ENCODE data around the gene DCDC2. TPM values are rescaled to one million over a fixed set of nuclear protein-coding genes. Genes with fewer than 3 reads are reported as not detected.
"Not testable (repeated sequence)": the region's sequence is repeated elsewhere in the genome, so short reads cannot be mapped to it uniquely, and the experiment has no call there.

The DCDC2 gene
- total and polyA plus RNA-seq, 7 donors: 0.45 to 3.1 (median 0.74) TPM

DNA sequence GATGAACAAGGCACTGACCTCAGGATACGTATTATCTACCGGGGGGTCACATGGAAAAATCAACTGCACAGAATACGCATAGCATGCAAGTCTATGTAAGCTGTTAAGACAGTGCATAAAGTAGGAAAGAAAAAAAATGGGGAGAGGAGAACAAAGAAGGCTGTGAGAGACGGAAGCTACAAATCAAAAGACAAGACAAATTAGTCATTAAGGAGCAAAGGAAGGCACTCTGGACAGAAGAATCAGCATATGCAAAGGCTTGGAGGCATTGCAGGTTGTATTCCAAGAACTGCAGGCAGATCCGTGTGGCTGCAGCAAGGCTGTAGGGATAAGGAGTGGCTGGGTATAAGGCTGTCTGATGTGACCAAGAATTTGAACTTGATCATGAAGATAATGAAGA is 142.9 kb downstream of the DCDC2 start:
- Histone ChIP-seq H3K36me3 (ENCODE audit: insufficient read depth in 1 of 2, low read depth in 1 of 2) (no peaks in the 10 kb centered on the region), H3K27ac (no peak overlapping the region), H3K4me3 (no peak overlapping the region), H3K4me1 (no peaks in the 10 kb centered on the region), H3K9me3 (no peaks in the 10 kb centered on the region), H3K27me3 (ENCODE audit: insufficient read depth in 3 of 3, low read length in 2 of 3) (no peaks in the 10 kb centered on the region)
- 84 to 88% (median 84%) methylated on average over 5 of the region's 5 CpGs for WGBS, 3 donors
- ATAC-seq (no peak), DNase-seq (no peak)
- intact Hi-C loops (cut with DNase I): no loop called here
- TF ChIP-seq, protein P1, sequence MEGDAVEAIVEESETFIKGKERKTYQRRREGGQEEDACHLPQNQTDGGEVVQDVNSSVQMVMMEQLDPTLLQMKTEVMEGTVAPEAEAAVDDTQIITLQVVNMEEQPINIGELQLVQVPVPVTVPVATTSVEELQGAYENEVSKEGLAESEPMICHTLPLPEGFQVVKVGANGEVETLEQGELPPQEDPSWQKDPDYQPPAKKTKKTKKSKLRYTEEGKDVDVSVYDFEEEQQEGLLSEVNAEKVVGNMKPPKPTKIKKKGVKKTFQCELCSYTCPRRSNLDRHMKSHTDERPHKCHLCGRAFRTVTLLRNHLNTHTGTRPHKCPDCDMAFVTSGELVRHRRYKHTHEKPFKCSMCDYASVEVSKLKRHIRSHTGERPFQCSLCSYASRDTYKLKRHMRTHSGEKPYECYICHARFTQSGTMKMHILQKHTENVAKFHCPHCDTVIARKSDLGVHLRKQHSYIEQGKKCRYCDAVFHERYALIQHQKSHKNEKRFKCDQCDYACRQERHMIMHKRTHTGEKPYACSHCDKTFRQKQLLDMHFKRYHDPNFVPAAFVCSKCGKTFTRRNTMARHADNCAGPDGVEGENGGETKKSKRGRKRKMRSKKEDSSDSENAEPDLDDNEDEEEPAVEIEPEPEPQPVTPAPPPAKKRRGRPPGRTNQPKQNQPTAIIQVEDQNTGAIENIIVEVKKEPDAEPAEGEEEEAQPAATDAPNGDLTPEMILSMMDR (IDR thresholded peaks at IDR 0.05): no peak

DNA sequence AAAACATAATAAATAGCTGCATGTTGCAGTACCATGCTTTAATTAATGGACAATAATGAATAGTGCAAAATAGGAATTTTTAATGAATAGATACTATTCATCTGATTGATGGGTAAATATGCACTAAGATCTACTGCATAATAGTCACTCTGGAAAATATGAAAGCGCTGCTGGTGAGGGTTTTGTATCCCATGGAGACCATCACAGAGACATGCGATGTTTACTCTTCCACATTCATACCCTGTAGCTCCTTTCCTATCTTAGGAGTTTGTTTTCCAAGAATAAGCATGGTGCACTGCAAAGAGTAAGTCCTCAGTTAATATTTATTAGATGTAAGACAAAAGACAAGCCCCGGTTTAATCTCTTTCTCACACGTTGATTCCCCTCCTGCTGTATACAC is 150.4 kb downstream of the DCDC2 start:
- no peak for ATAC-seq
- WGBS, 3 donors: 77 to 84% (median 82%) methylated on average over 4 of the region's 4 CpGs
- intact Hi-C loops (cut with DNase I): loop anchor here in 1 of 2 donors (10.0 kb wide), 1 partner anchor 143 kb away; no protein-coding TSS in a partner anchor

DNA sequence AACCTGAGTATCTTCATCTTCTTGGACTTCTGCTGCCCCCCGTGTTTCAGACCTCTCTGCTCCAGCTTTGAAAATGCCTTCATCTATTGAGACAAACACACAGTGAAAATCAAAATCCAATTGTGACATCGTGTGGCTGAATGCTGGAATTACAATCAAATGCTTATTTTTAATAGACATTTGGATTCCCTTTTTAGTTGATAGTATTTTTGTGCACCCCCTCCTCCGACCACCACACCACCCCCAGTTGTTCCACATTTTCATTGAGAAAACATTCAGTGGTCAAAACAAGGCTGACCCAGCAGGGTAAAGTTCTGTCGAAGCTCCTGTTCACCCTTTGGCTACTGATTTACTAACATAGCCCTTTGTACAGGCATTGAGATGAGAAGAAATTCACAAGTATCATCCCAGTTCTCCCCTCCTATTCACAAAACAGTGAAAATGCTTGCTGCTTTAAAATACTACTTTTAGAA is 152.8 kb downstream of the DCDC2 start:
- peak in 1 of 4 donors; percentile 40 for ATAC-seq
- TF ChIP-seq, protein P1 (IDR thresholded peaks at IDR 0.05): peak; percentile 62
- H3K4me3 ChIP-seq: no peak overlapping the region
- WGBS, 3 donors: 4 to 7% (median 5%) methylated on average over 4 of the region's 4 CpGs
- H3K36me3 ChIP-seq (ENCODE audit: insufficient read depth in 1 of 2, low read depth in 1 of 2): no peaks in the 10 kb centered on the region
- no peak overlapping the region for H3K27ac ChIP-seq
- H3K4me1 ChIP-seq: no peaks in the 10 kb centered on the region
- DNase-seq: no peak
- H3K27me3 ChIP-seq (ENCODE audit: insufficient read depth in 3 of 3, low read length in 2 of 3): no peaks in the 10 kb centered on the region
- no peaks in the 10 kb centered on the region for H3K9me3 ChIP-seq
- intact Hi-C loops (cut with DNase I): loop anchor here in 1 of 2 donors (10.0 kb wide), 1 partner anchor 140 kb away; no protein-coding TSS in a partner anchor

More for the DNA sequence above, 150.4 kb downstream of the DCDC2 start:
- no peak overlapping the region for H3K4me3 ChIP-seq
- H3K4me1 ChIP-seq: no peaks in the 10 kb centered on the region
- H3K9me3 ChIP-seq: no peaks in the 10 kb centered on the region
- H3K27ac ChIP-seq: no peak overlapping the region
- H3K36me3 ChIP-seq (ENCODE audit: insufficient read depth in 1 of 2, low read depth in 1 of 2): no peaks in the 10 kb centered on the region
- TF ChIP-seq, protein P1 (IDR thresholded peaks at IDR 0.05): no peak
- DNase-seq: no peak
- H3K27me3 ChIP-seq (ENCODE audit: insufficient read depth in 3 of 3, low read length in 2 of 3): no peaks in the 10 kb centered on the region

DNA sequence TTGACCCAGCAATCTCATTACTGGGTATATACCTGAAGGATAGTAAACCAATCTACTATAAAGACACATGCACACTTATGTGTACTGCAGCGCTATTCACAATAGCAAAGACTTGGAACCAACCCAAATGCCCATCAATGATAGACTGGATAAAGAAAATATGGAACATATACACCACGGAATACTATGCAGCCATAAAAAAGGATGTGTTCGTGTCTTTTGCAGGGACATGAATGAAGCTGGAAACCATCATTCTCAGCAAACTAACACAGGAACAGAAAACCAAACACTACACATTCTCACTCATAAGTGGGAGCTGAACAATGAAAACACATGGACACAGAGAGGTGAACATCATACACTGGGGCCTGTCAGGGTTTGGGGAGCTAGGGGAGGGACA is 153.7 kb downstream of the DCDC2 start:
- not testable (repeated sequence) for H3K4me1 ChIP-seq; ATAC-seq; H3K9me3 ChIP-seq; H3K27ac ChIP-seq; H3K27me3 ChIP-seq (ENCODE audit: insufficient read depth in 3 of 3, low read length in 2 of 3); DNase-seq; H3K36me3 ChIP-seq (ENCODE audit: insufficient read depth in 1 of 2, low read depth in 1 of 2); H3K4me3 ChIP-seq
- WGBS, 3 donors: 95 to 98% (median 95%) methylated on average over 3 of the region's 3 CpGs
- intact Hi-C loops (cut with DNase I): loop anchor here in 1 of 2 donors (10.0 kb wide), 1 partner anchor 139 kb away; no protein-coding TSS in a partner anchor

DNA sequence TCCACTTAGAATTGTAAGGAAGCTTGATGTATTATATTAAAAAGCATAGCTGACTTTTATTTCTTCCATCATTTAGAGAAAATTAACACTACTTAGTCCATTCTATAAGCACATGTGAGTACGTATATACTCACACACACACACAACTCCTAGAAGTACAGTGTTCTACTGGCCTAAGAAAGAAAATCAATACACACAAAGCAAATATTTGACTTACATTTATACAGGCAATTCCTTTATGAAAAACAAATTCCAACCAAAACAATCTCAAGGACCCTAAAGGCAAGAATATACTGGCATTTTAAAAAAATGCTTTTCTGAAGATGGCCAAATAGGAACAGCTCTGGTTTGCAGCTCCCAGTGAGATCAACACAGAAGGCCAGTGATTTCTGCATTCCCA is 160.0 kb downstream of the DCDC2 start:
- ATAC-seq: no peak
- intact Hi-C loops (cut with DNase I): no loop called here
- Histone ChIP-seq H3K4me1 (no peaks in the 10 kb centered on the region), H3K27ac (no peak overlapping the region), H3K4me3 (no peak overlapping the region), H3K9me3 (no peaks in the 10 kb centered on the region), H3K27me3 (ENCODE audit: insufficient read depth in 3 of 3, low read length in 2 of 3) (no peaks in the 10 kb centered on the region), H3K36me3 (ENCODE audit: insufficient read depth in 1 of 2, low read depth in 1 of 2) (no peaks in the 10 kb centered on the region)
- TF ChIP-seq, protein P1 (IDR thresholded peaks at IDR 0.05): no peak
- DNase-seq: no peak
- 89 to 100% (median 97%) methylated on average over 1 of the region's 1 CpG for WGBS, 3 donors

Measured in psoas muscle (tissue), 8 donors.